ENCODE results near the gene SNX10. TPM values are rescaled to one million over a fixed set of nuclear protein-coding genes. Genes with fewer than 3 reads are reported as not detected.

Gene SNX10
- total RNA-seq, 2 donors from 2014 or later = 1.3 to 6.7 TPM

DNA sequence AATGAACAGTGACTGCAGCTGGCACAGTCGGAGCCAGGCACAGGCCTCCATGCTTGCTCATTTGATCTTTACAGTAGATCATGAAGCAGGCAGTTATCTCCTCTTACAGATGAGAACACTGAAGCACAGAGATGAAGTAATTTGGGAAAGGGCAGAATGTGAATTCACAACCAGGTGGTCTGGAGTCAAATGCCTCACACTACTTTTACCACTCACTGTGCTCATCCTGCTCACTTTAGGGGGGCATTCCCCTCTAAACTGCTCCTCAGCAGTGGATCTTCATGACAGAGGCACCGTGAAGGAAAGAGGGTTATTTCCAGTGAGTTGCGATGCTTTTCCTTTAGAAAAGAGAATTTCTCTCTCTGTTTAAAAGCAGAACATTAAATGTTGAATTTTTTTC lies 15.1 kb downstream of the SNX10 start:
- H3K27ac ChIP-seq = peak overlapping the region in 1 of 4 donors; percentile 52
- H3K27me3 ChIP-seq = no peaks in the 10 kb centered on the region
- no peak for TF ChIP-seq POLR2A (IDR thresholded peaks at IDR 0.05)
- TF ChIP-seq, protein P1, sequence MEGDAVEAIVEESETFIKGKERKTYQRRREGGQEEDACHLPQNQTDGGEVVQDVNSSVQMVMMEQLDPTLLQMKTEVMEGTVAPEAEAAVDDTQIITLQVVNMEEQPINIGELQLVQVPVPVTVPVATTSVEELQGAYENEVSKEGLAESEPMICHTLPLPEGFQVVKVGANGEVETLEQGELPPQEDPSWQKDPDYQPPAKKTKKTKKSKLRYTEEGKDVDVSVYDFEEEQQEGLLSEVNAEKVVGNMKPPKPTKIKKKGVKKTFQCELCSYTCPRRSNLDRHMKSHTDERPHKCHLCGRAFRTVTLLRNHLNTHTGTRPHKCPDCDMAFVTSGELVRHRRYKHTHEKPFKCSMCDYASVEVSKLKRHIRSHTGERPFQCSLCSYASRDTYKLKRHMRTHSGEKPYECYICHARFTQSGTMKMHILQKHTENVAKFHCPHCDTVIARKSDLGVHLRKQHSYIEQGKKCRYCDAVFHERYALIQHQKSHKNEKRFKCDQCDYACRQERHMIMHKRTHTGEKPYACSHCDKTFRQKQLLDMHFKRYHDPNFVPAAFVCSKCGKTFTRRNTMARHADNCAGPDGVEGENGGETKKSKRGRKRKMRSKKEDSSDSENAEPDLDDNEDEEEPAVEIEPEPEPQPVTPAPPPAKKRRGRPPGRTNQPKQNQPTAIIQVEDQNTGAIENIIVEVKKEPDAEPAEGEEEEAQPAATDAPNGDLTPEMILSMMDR (IDR thresholded peaks at IDR 0.05) = no peak
- intact Hi-C loops (cut with DNase I) = no loop called here
- H3K4me3 ChIP-seq = no peak overlapping the region
- peaks cover 20% of the 10 kb centered on the region for H3K4me1 ChIP-seq
- H3K9me3 ChIP-seq = no peaks in the 10 kb centered on the region
- no peak for DNase-seq
- 87 to 95% methylated on average over 3 of the region's 3 CpGs for WGBS, 2 donors
- ATAC-seq = no peak
- H3K36me3 ChIP-seq (replicated peaks in 1 of 2; ENCODE audit: insufficient read depth in 1 of 2, low read depth in 2 of 2) = no peaks in the 10 kb centered on the region

DNA sequence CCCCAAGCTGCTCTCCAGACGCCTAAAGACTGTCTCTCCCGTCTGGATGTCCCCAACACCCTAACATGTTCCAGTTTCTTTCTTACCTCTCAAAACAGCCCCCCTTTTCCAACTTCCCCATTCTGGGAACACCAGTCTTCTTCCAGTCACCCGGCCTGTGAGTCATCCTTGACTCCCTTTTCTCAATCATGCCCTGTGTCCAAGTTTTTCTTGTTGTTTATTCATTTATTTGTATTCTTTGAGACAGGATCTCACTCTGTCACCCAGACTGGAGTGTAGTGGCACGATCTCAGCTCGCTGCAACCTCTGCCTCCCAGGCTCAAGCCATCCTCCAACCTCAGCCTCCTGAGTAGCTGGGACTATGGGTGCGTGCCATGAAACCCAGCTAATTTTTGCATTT lies 15.6 kb downstream of the SNX10 start:
- DNase-seq = peak in 1 of 4 donors; percentile 58
- WGBS, 2 donors = 74 to 84% methylated on average over 6 of the region's 6 CpGs
- intact Hi-C loops (cut with DNase I) = no loop called here
- TF ChIP-seq, protein P1 (IDR thresholded peaks at IDR 0.05) = no peak
- TF ChIP-seq POLR2A (IDR thresholded peaks at IDR 0.05) = no peak
- no peaks in the 10 kb centered on the region for H3K36me3 ChIP-seq (replicated peaks in 1 of 2; ENCODE audit: insufficient read depth in 1 of 2, low read depth in 2 of 2)
- H3K4me1 ChIP-seq = peaks cover 23% of the 10 kb centered on the region
- H3K27ac ChIP-seq = peak overlapping the region in 1 of 4 donors; percentile 52
- no peak overlapping the region for H3K4me3 ChIP-seq
- ATAC-seq = no peak
- H3K9me3 ChIP-seq = no peaks in the 10 kb centered on the region
- no peaks in the 10 kb centered on the region for H3K27me3 ChIP-seq

- Histone ChIP-seq H3K36me3 (replicated peaks in 1 of 2; ENCODE audit: insufficient read depth in 1 of 2, low read depth in 2 of 2) (no peaks in the 10 kb centered on the region), H3K27ac (peak overlapping the region in 1 of 4 donors; percentile 52), H3K27me3 (no peaks in the 10 kb centered on the region), H3K4me1 (peaks cover 23% of the 10 kb centered on the region), H3K9me3 (no peaks in the 10 kb centered on the region), H3K4me3 (no peak overlapping the region)
- ATAC-seq (no peak), DNase-seq (no peak)
- WGBS, 2 donors = 93 to 95% methylated on average over 1 of the region's 1 CpG
- no peak for TF ChIP-seq POLR2A (IDR thresholded peaks at IDR 0.05)
- intact Hi-C loops (cut with DNase I) = no loop called here
Measured at GRCh38 chr7:26307791-26308190, 16.1 kb downstream of the SNX10 start.

- no peaks in the 10 kb centered on the region for H3K36me3 ChIP-seq (replicated peaks in 1 of 2; ENCODE audit: insufficient read depth in 1 of 2, low read depth in 2 of 2)
- TF ChIP-seq, protein P1 (IDR thresholded peaks at IDR 0.05) = no peak
- TF ChIP-seq POLR2A (IDR thresholded peaks at IDR 0.05) = no peak
- H3K4me1 ChIP-seq = peaks cover 23% of the 10 kb centered on the region
- H3K4me3 ChIP-seq = no peak overlapping the region
- intact Hi-C loops (cut with DNase I) = no loop called here
- WGBS, 2 donors = 97 to 98% methylated on average over 4 of the region's 4 CpGs
- H3K27me3 ChIP-seq = no peaks in the 10 kb centered on the region
- DNase-seq (no peak), ATAC-seq (no peak)
- H3K9me3 ChIP-seq = no peaks in the 10 kb centered on the region
- no peak overlapping the region for H3K27ac ChIP-seq
Measured at GRCh38 chr7:26308551-26308950, 16.9 kb downstream of the SNX10 start.

- no peak for TF ChIP-seq POLR2A (IDR thresholded peaks at IDR 0.05)
- TF ChIP-seq, protein P1 (IDR thresholded peaks at IDR 0.05) = no peak
- WGBS, 2 donors = 84 to 89% methylated on average over 5 of the region's 5 CpGs
- peaks cover 23% of the 10 kb centered on the region for H3K4me1 ChIP-seq
Measured at GRCh38 chr7:26309089-26309488, 17.4 kb downstream of the SNX10 start.

More at GRCh38 chr7:26309089-26309488, 17.4 kb downstream of the SNX10 start:
- Histone ChIP-seq H3K9me3 (no peaks in the 10 kb centered on the region), H3K27ac (no peak overlapping the region), H3K36me3 (replicated peaks in 1 of 2; ENCODE audit: insufficient read depth in 1 of 2, low read depth in 2 of 2) (no peaks in the 10 kb centered on the region), H3K4me3 (no peak overlapping the region), H3K27me3 (no peaks in the 10 kb centered on the region)
- intact Hi-C loops (cut with DNase I) = no loop called here
- ATAC-seq (no peak), DNase-seq (no peak)

All from body of pancreas (tissue), 4 donors.